ENCODE measurements around the gene VGLL2. TPM values are rescaled to one million over a fixed set of nuclear protein-coding genes. Genes with fewer than 3 reads are reported as not detected.

The VGLL2 gene
- total RNA-seq, 2 donors from 2014 or later: not detected

GRCh38 chr6:117272032-117272866 lies 6.9 kb downstream of the VGLL2 start:
- Mint-ChIP-seq H3K36me3 (ENCODE audit: insufficient read depth in 2 of 2) (no peaks in the 10 kb centered on the region), H3K9me3 (no peaks in the 10 kb centered on the region), H3K27ac (no peak overlapping the region), H3K4me1 (ENCODE audit: low read depth) (peaks cover 14% of the 10 kb centered on the region), H3K4me3 (no peak overlapping the region), H3K27me3 (ENCODE audit: low read depth) (peaks cover 79% of the 10 kb centered on the region)
- ATAC-seq (replicated peaks in 1 of 2) (no peak), DNase-seq (no peak)

GRCh38 chr6:117272891-117273290 lies 7.5 kb downstream of the VGLL2 start:
- ATAC-seq (replicated peaks in 1 of 2): no peak
- Mint-ChIP-seq H3K4me3 (no peak overlapping the region), H3K9me3 (no peaks in the 10 kb centered on the region), H3K27ac (no peak overlapping the region), H3K36me3 (ENCODE audit: insufficient read depth in 2 of 2) (no peaks in the 10 kb centered on the region), H3K4me1 (ENCODE audit: low read depth) (peaks cover 14% of the 10 kb centered on the region), H3K27me3 (ENCODE audit: low read depth) (peaks cover 73% of the 10 kb centered on the region)
- no peak for DNase-seq

GRCh38 chr6:117275205-117275604 lies 9.8 kb downstream of the VGLL2 start:
- Mint-ChIP-seq H3K4me1 (ENCODE audit: low read depth) (peaks cover 7% of the 10 kb centered on the region), H3K27me3 (ENCODE audit: low read depth) (peaks cover 58% of the 10 kb centered on the region), H3K36me3 (ENCODE audit: insufficient read depth in 2 of 2) (no peaks in the 10 kb centered on the region), H3K27ac (no peak overlapping the region), H3K4me3 (no peak overlapping the region), H3K9me3 (no peaks in the 10 kb centered on the region)
- ATAC-seq (replicated peaks in 1 of 2): no peak
- DNase-seq: no peak

- Mint-ChIP-seq H3K27ac (no peak overlapping the region), H3K4me3 (no peak overlapping the region), H3K4me1 (ENCODE audit: low read depth) (peaks cover 7% of the 10 kb centered on the region), H3K36me3 (ENCODE audit: insufficient read depth in 2 of 2) (no peaks in the 10 kb centered on the region), H3K27me3 (ENCODE audit: low read depth) (peaks cover 61% of the 10 kb centered on the region), H3K9me3 (no peaks in the 10 kb centered on the region)
- no peak for ATAC-seq (replicated peaks in 1 of 2)
- DNase-seq: no peak
Observed at GRCh38 chr6:117275711-117276110, 10.4 kb downstream of the VGLL2 start.

- ATAC-seq (replicated peaks in 1 of 2) (no peak), DNase-seq (no peak)
- no peaks in the 10 kb centered on the region for H3K36me3 Mint-ChIP-seq (ENCODE audit: insufficient read depth in 2 of 2)
- peaks cover 58% of the 10 kb centered on the region for H3K27me3 Mint-ChIP-seq (ENCODE audit: low read depth)
- H3K4me3 Mint-ChIP-seq: no peak overlapping the region
- peaks cover 7% of the 10 kb centered on the region for H3K4me1 Mint-ChIP-seq (ENCODE audit: low read depth)
- H3K27ac Mint-ChIP-seq: no peak overlapping the region
- H3K9me3 Mint-ChIP-seq: no peaks in the 10 kb centered on the region
Observed at GRCh38 chr6:117276778-117277316, 11.5 kb downstream of the VGLL2 start.

GRCh38 chr6:117280922-117281321 lies 15.6 kb downstream of the VGLL2 start:
- no peak overlapping the region for H3K27ac Mint-ChIP-seq
- no peaks in the 10 kb centered on the region for H3K4me1 Mint-ChIP-seq (ENCODE audit: low read depth)
- no peak overlapping the region for H3K4me3 Mint-ChIP-seq
- DNase-seq: no peak
- ATAC-seq (replicated peaks in 1 of 2): no peak
- peaks cover 18% of the 10 kb centered on the region for H3K27me3 Mint-ChIP-seq (ENCODE audit: low read depth)
- H3K9me3 Mint-ChIP-seq: no peaks in the 10 kb centered on the region
- H3K36me3 Mint-ChIP-seq (ENCODE audit: insufficient read depth in 2 of 2): no peaks in the 10 kb centered on the region

- no peaks in the 10 kb centered on the region for H3K4me1 Mint-ChIP-seq (ENCODE audit: low read depth)
- peaks cover 12% of the 10 kb centered on the region for H3K27me3 Mint-ChIP-seq (ENCODE audit: low read depth)
- peaks cover 2 to 8% of the 10 kb centered on the region in 2 donors for H3K9me3 Mint-ChIP-seq
- no peak for ATAC-seq (replicated peaks in 1 of 2)
- no peaks in the 10 kb centered on the region for H3K36me3 Mint-ChIP-seq (ENCODE audit: insufficient read depth in 2 of 2)
- no peak for DNase-seq
- no peak overlapping the region for H3K27ac Mint-ChIP-seq
- H3K4me3 Mint-ChIP-seq: no peak overlapping the region
Observed at GRCh38 chr6:117288083-117288715, 22.8 kb downstream of the VGLL2 start.

GRCh38 chr6:117290173-117290846 lies 25.0 kb downstream of the VGLL2 start:
- no peak overlapping the region for H3K27ac Mint-ChIP-seq
- H3K27me3 Mint-ChIP-seq (ENCODE audit: low read depth): peaks cover 13% of the 10 kb centered on the region
- no peak for ATAC-seq (replicated peaks in 1 of 2)

GRCh38 chr6:117298941-117299340 lies 33.6 kb downstream of the VGLL2 start:
- Mint-ChIP-seq H3K9me3 (no peaks in the 10 kb centered on the region), H3K4me3 (no peak overlapping the region), H3K27ac (no peak overlapping the region), H3K36me3 (ENCODE audit: insufficient read depth in 2 of 2) (no peaks in the 10 kb centered on the region), H3K4me1 (ENCODE audit: low read depth) (no peaks in the 10 kb centered on the region), H3K27me3 (ENCODE audit: low read depth) (no peaks in the 10 kb centered on the region)
- ATAC-seq (replicated peaks in 1 of 2): no peak
- no peak for DNase-seq

More at GRCh38 chr6:117290173-117290846, 25.0 kb downstream of the VGLL2 start:
- Mint-ChIP-seq H3K36me3 (ENCODE audit: insufficient read depth in 2 of 2) (no peaks in the 10 kb centered on the region), H3K4me3 (no peak overlapping the region), H3K9me3 (peaks cover 2 to 8% of the 10 kb centered on the region in 2 donors), H3K4me1 (ENCODE audit: low read depth) (no peaks in the 10 kb centered on the region)
- no peak for DNase-seq

GRCh38 chr6:117303323-117303722 lies 38.0 kb downstream of the VGLL2 start:
- DNase-seq: no peak
- H3K27me3 Mint-ChIP-seq (ENCODE audit: low read depth): peaks cover 9% of the 10 kb centered on the region
- no peak for ATAC-seq (replicated peaks in 1 of 2)
- no peaks in the 10 kb centered on the region for H3K4me1 Mint-ChIP-seq (ENCODE audit: low read depth)
- no peaks in the 10 kb centered on the region for H3K9me3 Mint-ChIP-seq
- H3K27ac Mint-ChIP-seq: no peak overlapping the region
- no peak overlapping the region for H3K4me3 Mint-ChIP-seq
- H3K36me3 Mint-ChIP-seq (ENCODE audit: insufficient read depth in 2 of 2): no peaks in the 10 kb centered on the region

- Mint-ChIP-seq H3K4me3 (no peak overlapping the region), H3K27ac (no peak overlapping the region), H3K9me3 (no peaks in the 10 kb centered on the region), H3K4me1 (ENCODE audit: low read depth) (no peaks in the 10 kb centered on the region), H3K36me3 (ENCODE audit: insufficient read depth in 2 of 2) (no peaks in the 10 kb centered on the region), H3K27me3 (ENCODE audit: low read depth) (peaks cover 9% of the 10 kb centered on the region)
- no peak for ATAC-seq (replicated peaks in 1 of 2)
- DNase-seq: no peak
Observed at GRCh38 chr6:117304446-117304845, 39.1 kb downstream of the VGLL2 start.

GRCh38 chr6:117306227-117306790 lies 41.0 kb downstream of the VGLL2 start:
- Mint-ChIP-seq H3K4me3 (no peak overlapping the region), H3K9me3 (no peaks in the 10 kb centered on the region), H3K36me3 (ENCODE audit: insufficient read depth in 2 of 2) (no peaks in the 10 kb centered on the region), H3K27me3 (ENCODE audit: low read depth) (peaks cover 9% of the 10 kb centered on the region), H3K27ac (no peak overlapping the region), H3K4me1 (ENCODE audit: low read depth) (no peaks in the 10 kb centered on the region)
- ATAC-seq (replicated peaks in 1 of 2) (no peak), DNase-seq (no peak)

GRCh38 chr6:117307655-117308054 lies 42.3 kb downstream of the VGLL2 start:
- Mint-ChIP-seq H3K4me1 (ENCODE audit: low read depth) (no peaks in the 10 kb centered on the region), H3K27me3 (ENCODE audit: low read depth) (peaks cover 19% of the 10 kb centered on the region), H3K27ac (no peak overlapping the region), H3K9me3 (no peaks in the 10 kb centered on the region), H3K36me3 (ENCODE audit: insufficient read depth in 2 of 2) (no peaks in the 10 kb centered on the region), H3K4me3 (no peak overlapping the region)
- no peak for DNase-seq
- ATAC-seq (replicated peaks in 1 of 2): no peak
